Superior temporal gyrus (tissue), 1 donor: ENCODE results near the gene BEND5.

Experiments used
- DNase-seq: peaks from one replicate; pipeline ENCODE4 v3.0.0-alpha.2; 2016; ENCODE audit errors: extremely low spot score

The BEND5 gene

DNA sequence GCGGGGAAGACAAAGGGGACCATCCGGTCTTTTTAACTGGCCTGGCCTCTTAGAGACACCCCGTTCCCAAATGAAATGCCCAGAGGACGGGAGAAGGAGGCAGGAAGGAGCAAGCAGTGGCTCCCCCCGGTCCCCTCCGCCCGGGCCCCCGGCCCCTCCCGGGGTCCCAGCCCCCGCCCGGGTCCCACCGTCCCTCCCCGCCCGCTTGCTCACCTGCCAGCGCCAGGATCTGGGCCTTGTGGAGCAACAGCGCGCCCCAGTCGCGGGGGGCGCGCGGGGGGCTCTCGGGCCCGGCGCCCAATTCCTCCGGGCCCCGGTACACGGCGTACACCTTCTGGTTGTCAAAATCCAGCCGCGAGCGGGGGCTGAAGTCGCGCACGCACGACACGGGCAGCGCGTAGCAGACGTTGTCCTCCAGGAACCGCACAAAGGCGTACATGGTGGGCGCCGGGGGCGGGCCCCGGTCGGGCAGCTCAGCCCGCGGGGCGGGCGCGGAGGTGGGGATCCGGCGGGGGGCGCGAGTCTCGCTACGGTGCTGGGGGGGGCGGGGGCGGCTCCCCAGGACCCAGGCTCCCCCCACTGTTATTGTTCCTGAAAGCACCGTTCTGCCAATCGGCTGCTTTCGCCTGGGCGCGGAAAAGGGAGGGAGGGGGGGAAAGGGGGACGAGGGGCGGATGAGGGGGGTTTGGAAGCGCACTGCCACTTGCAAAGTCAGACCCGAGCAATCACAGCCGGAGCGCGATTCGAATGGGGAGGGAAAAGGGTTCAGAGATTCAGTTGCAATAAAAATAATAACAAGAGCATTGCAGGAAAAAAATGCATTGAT, at the start of gene BEND5:
Gene BEND5 (minus strand): TSS at position 499 of the 826 bp plus-strand sequence. CDS start 60 bp downstream, at position 439.
- no peak for DNase-seq

DNA sequence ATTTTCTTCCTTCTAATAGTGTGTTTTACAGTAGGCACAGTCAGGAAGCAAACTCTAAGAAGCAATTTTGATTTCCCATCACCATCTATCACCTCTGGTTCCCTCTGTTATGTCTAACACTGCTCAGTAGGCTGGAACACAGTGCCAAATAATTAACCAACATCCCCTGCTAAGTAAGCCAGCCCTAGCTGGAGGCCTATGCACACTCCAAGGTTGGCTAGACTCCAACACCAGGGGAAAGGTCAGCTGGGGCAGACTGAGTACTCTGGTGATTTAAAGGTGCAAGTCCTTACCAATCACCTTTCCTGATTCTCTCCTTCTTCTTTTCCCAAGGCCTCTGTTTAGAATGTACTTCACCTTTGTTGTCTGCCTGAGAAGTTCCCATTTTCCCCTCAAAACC, 46.5 kb upstream of the BEND5 start:
- DNase-seq: no peak

DNA sequence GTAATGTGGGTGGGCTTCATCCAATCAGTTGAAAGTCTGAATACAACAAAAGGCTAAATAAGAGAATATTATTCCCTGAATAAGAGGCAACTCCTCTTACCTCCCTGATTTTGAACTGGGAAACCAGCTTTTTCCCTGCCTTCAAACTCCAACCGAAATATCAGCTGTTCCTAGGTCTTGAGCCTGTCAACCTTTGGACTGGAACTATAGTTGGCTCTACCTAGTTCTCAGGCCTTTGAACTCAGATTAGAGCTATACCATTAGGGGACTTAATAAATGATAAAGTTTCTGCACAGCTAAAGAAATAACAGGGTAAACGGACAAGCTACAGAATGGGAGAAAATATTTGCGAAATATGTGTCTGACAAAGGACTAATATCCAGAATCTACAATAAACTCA, 43.8 kb upstream of the BEND5 start:
- no peak for DNase-seq

- DNase-seq: peak; percentile 73
These were observed 40.9 kb upstream of the BEND5 start for GRCh38 chr1:48817505-48818114.

DNA sequence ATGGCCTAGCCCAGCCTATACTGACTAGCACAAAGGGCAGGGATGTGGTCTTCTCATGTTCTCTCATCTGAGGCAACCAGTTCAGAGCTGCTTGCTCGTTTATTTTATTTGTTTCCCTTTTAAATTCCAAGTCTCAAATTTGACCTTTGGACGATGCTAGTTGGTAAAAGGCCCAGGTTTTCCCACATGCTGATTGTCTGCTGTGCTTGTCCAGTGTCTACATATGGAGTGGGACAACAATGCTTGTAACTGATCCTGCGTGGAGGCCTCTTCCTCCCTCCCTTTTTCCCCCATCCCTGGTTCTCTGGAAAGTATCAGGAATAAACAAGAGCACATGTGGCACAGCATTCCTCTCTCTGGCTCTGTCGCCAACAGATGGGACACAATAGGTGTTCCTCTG, 34.0 kb upstream of the BEND5 start:
- no peak for DNase-seq

GRCh38 chr1:48808496-48808895, 31.8 kb upstream of the BEND5 start:
- DNase-seq: no peak

DNA sequence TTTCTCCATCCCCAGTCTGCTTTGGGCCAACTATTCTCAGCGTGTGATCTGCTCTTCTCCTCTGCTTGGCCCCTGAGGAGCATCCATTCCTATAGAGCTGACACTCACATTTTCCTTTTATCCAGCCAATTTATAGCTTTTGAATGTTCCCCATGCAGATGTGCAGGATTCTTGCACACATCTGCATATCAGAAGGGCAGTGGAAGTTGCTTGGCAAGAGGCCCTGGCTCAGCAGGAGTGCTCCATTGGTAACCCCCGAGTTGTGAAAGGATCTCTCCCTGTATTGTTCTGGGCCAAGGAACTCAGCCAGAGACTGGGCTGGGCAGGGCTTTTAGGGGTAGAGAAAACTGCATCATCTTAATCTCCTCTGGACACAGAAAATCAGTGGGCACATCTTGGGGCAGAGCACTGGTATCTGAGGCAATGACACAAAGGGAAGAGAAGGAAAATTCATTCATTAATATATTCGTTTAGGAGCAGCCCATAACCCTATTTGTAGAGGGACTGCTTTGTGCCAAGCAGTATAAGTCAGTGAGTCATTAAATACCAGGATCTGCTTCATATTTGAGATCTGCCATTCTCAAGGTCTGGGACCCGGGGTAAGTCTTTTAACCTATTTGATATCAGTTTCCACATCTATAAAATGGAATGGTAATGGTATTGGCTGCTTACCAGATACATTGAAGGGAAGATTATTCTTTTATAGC, 31.0 kb upstream of the BEND5 start:
- no peak for DNase-seq

- DNase-seq: no peak
These were observed 26.8 kb upstream of the BEND5 start for GRCh38 chr1:48803474-48803873.

DNA sequence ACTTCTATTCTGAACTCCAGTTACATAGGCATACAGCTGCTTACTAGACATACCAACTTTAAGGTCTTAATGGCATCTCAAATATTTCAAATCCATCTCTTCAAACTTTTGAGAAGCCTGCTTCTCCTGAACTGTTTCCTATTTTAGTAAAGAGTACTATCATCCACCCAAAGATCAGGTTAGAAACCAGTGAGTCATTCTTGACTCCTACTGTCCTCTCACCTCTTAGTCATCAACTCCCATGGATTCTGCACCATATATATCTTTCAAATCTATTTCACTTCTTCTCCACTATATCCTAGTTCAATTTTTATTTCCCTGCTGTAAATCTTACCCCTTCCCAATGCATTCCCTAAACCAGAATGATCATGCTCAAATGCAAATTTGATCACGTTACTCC, 18.1 kb upstream of the BEND5 start:
- DNase-seq: no peak

DNA sequence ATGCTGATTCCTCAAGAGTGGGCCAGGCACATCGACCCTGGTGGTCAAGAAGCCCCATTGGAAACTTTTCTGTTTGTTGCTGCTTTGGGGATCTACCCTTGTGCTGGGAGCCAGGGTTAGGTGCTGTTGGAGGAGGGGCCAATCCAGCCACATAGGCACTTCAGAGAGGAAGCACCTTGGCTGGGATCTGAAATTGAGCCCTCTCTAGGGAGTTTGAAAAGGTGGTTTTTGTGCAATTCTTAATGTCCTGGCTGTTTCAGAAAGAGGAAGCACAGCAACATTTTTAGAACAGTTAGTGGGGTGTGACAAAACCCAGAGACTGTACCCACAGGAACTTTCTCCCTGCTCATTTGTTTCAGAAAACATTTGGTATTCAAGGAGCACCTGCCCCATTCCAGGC, 17.2 kb upstream of the BEND5 start:
- no peak for DNase-seq

DNA sequence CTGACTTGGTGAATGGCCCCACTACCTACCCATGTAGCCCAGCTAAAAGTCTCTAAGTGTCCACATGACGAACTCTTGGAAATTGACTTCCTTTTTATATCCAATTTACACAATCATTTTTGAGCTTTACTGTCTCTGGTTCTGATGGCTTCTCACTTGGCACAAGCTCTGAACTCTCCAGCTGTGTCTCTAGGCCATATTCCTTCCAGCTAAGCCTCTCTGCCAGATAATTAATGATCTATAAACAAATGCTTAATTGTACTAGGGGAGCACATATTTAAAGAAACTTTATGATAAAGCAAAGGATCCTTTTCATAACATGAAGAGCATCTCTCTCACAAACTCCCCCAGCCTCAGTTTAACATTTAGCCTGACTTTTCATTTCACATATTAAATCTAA, 16.3 kb upstream of the BEND5 start:
- no peak for DNase-seq

- no peak for DNase-seq
These were observed 13.7 kb upstream of the BEND5 start for GRCh38 chr1:48790397-48790796.

- no peak for DNase-seq
These were observed 13.2 kb upstream of the BEND5 start for GRCh38 chr1:48789903-48790302.

DNA sequence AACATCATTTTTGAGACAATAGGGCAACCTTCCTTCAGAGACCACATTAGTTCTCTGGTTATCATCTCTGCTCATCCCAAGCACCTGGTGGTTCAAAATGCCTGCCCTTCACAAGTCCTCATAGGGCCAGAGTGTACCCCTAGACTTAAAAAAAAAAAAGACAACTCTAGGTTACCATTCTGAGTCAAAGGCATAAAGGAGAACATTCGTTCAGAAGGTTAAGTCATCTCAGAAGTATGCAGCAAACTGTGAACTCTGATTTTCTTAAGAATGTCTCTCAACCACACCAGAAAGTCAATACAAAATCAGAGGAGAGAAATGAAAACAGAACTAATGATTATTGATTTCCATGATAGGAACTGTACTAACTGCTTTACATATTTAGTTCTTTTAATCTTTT, 9.2 kb upstream of the BEND5 start:
- no peak for DNase-seq

- DNase-seq: no peak
These were observed 7.6 kb upstream of the BEND5 start for GRCh38 chr1:48784301-48784700.

DNA sequence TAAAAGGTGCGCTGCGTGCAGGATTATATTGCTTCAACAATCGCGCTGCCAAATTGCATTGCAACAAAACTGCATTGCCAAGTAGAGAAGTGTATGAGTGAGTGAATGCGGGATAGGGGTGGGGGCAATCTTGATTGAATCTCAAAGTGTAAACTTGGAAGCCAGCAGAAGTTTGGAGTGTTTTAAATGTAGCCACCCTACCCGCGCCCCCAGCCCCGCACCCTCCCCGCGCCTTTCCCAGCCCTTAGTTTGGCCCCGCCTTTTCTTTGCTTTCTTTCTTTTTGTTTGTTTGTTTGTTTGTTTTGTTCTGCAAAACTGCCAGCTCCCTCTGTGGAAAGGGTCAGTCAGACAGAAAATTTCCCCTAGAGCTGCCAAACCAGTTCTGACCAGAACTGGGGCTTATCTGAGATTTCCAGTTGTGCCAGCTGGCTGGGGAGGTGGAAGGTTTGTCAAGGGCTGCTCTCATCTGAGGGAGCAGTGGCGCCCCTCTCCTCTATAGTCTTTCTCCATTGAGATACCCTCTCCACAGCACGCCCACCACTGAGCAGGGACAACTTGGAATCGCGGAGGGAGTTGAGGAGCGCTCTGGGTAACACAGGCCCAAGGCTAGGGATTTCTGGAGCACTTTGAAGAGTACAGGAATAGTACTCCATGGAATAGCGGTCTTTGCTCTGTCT, 666 bp upstream of the BEND5 start:
- DNase-seq: no peak

- DNase-seq: no peak
These were observed 779 bp downstream of the BEND5 start for GRCh38 chr1:48775831-48776392.

DNA sequence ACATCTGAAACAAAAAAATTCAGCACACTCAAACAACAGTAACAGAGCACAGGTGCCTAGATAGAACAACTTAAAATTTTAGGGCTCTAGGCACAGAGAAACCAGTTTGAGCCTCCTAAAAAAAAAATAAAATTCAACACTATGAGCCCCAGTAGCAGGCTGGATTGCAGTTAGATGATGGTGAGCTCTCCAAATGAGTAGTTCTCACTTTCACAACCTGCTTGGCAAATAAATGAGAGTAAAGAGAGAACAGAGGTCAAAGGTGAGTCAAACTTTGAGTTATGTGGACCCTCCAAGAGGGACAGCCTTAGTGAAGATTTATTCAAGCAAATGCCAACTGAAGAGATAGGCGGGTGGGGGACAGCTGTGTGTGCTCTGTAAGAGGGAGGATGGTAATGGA, 3.6 kb downstream of the BEND5 start:
- no peak for DNase-seq

DNA sequence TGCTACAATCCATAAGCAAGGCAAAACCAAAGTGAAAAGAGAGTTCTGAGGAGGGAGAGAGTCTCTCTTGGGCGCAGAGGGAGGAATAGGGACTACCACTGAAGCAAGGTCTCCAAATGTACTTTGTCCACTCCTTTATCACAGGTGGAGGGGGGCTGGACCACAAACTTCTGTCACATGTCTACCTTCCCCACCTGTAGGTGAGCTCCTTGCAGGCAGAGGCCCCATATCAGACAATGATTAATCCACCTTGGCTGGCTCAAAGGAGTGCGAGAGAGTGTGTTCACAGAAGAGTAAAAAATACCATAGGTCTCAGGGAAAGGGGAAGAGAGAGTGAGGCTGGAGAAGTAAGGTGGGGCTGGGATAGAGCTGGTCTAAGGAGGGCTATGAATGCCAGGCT, 4.5 kb downstream of the BEND5 start:
- DNase-seq: no peak

GRCh38 chr1:48771561-48771960, 5.1 kb downstream of the BEND5 start:
- DNase-seq: no peak

DNA sequence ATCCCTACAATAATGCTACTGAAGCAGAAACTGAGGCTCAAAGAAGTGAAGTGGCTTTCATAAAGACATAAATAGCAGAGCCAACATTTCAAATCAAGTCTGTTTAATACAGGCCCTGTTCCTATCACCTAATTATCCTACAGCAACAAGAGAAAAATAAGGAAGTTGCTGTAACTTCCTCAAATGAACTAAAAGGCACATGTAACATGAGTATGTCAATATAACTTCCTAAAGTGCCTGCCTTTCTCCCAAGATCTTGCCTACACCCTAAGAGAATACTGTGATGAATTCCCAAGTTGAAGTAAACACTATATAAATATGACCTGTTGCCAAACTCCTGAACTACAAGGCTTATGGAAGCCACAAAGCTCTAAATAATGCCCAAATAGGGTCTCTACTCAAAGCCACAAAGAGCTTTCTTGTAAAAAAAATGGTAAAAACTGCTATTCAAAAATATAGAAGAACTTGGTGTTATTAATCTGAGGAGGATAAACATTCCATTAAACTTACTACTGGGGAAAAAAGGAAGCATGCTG, 8.6 kb downstream of the BEND5 start:
- DNase-seq: no peak

DNA sequence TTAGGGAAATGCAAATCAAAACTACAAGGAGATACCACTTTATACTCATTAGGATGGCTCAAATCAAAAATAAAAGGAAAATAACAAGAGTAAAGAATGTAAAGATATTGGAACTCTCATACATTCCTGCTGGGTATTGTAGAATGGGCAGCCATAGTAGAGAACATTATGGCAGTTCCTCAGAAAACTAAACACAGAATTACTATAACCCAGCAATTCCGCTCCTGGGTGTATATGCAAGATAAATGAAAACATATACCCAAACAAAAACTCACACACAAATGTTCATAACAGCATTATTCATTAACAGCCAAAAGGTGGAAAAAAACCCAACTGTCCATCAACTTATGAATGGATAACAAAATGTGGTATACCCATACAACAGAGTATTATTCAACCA, 11.4 kb downstream of the BEND5 start:
- DNase-seq: no peak
